Erythroblast (primary cell): ENCODE data around the gene BMP8A.

Experiments used
- GATA1 ChIP-seq: IDR thresholded peaks from 2 replicates; pipeline ENCODE4 v1.6.1; 2011; ENCODE audit warnings: low read depth, mild to moderate bottlenecking, control low read depth, low read length, moderate library complexity
- POLR2A ChIP-seq: IDR thresholded peaks from 2 replicates; pipeline ENCODE4 v1.6.1; 2011; ENCODE audit warnings: mild to moderate bottlenecking, low read length

DNA sequence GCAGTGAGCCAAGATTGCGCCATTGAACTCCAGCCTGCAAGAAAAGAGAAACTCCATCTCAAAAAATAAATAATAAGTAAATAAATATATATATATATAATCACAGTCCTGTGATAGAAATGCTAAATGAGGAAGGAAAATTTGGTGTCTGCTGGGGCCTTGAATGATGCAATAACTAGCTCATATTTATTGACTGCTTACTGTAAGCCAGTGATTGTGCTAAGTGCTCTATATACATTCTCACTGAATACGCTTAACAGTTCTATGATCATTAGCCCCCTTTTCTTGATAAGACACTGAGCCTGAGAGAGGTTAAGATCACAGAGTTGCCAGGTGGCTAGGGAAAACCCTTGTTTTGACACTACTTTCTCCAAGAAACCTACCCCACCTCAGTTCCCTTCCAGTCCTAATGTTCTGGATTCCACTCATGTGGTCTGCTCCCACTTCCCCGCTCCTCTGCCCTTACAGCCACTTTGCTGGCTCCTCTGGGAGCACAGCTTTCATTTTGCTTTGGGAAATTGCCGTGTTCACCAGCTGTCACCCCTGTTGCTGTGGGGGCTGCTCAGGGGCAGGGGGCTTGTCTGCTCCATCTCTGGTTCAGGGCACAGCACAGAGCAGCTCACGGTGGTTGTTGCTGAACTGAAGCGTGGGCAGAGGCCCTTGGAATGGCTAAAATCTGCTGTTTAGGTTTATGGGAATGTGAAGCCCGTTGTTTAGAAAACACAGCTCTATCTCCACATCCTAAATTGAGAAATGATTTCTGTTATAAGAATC lies 2.5 kb upstream of the BMP8A start:
- no peak for TF ChIP-seq POLR2A
- no peak for TF ChIP-seq GATA1
